ENCODE data around the gene SESN1. TPM values are rescaled to one million over a fixed set of nuclear protein-coding genes. Genes with fewer than 3 reads are reported as not detected.
A peak's percentile ranks its signal among the peaks of the same experiment; 100 is the strongest.
"Not testable (repeated sequence)": the region's sequence is repeated elsewhere in the genome, so short reads cannot be mapped to it uniquely, and the experiment has no call there.

Gene SESN1
- total RNA-seq, 2 donors from 2014 or later: 23.4 to 48.8 TPM

- no peak overlapping the region for H3K27ac ChIP-seq
Measured at GRCh38 chr6:109088995-109089394, 5.7 kb downstream of the SESN1 start.

GRCh38 chr6:109087661-109088264 lies 6.9 kb downstream of the SESN1 start:
- no peak for DNase-seq
- Histone ChIP-seq H3K4me1 (peaks cover 27% of the 10 kb centered on the region), H3K36me3 (replicated peaks in 1 of 2; ENCODE audit: insufficient read depth in 1 of 2, low read depth in 2 of 2) (no peaks in the 10 kb centered on the region), H3K27me3 (no peaks in the 10 kb centered on the region), H3K9me3 (no peaks in the 10 kb centered on the region), H3K4me3 (no peak overlapping the region), H3K27ac (no peak overlapping the region)
- no peak for ATAC-seq
- no peak for TF ChIP-seq POLR2A (IDR thresholded peaks at IDR 0.05)
- no peak for TF ChIP-seq CTCF (IDR thresholded peaks at IDR 0.05)
- intact Hi-C loops (cut with DNase I): no loop called here
- 57 to 74% methylated on average over 5 of the region's 5 CpGs for WGBS, 2 donors

More at GRCh38 chr6:109088995-109089394, 5.7 kb downstream of the SESN1 start:
- intact Hi-C loops (cut with DNase I): no loop called here
- H3K9me3 ChIP-seq: no peaks in the 10 kb centered on the region
- 78 to 80% methylated on average over 1 of the region's 1 CpG for WGBS, 2 donors
- no peak overlapping the region for H3K4me3 ChIP-seq
- no peak for ATAC-seq
- no peak for TF ChIP-seq CTCF (IDR thresholded peaks at IDR 0.05)
- TF ChIP-seq POLR2A (IDR thresholded peaks at IDR 0.05): no peak
- no peak for DNase-seq
- H3K4me1 ChIP-seq: peaks cover 27% of the 10 kb centered on the region
- H3K36me3 ChIP-seq (replicated peaks in 1 of 2; ENCODE audit: insufficient read depth in 1 of 2, low read depth in 2 of 2): no peaks in the 10 kb centered on the region
- H3K27me3 ChIP-seq: no peaks in the 10 kb centered on the region

GRCh38 chr6:109084146-109084545 lies 10.5 kb downstream of the SESN1 start:
- WGBS, 2 donors: 93 to 94% methylated on average over 8 of the region's 8 CpGs
- ATAC-seq; H3K36me3 ChIP-seq (replicated peaks in 1 of 2; ENCODE audit: insufficient read depth in 1 of 2, low read depth in 2 of 2); H3K27ac ChIP-seq; DNase-seq; H3K4me3 ChIP-seq; H3K27me3 ChIP-seq; intact Hi-C loops (cut with DNase I); H3K9me3 ChIP-seq; H3K4me1 ChIP-seq: not testable (repeated sequence)

- no peak for TF ChIP-seq POLR2A (IDR thresholded peaks at IDR 0.05)
- no peak for TF ChIP-seq CTCF (IDR thresholded peaks at IDR 0.05)
- Histone ChIP-seq H3K36me3 (replicated peaks in 1 of 2; ENCODE audit: insufficient read depth in 1 of 2, low read depth in 2 of 2) (no peaks in the 10 kb centered on the region), H3K9me3 (no peaks in the 10 kb centered on the region), H3K27ac (no peak overlapping the region), H3K27me3 (no peaks in the 10 kb centered on the region), H3K4me1 (no peaks in the 10 kb centered on the region), H3K4me3 (no peak overlapping the region)
- DNase-seq: no peak
- intact Hi-C loops (cut with DNase I): no loop called here
- WGBS, 2 donors: 90 to 94% methylated on average over 1 of the region's 1 CpG
- no peak for ATAC-seq
Measured at GRCh38 chr6:109083657-109084056, 11.0 kb downstream of the SESN1 start.

GRCh38 chr6:109082188-109082577 lies 12.5 kb downstream of the SESN1 start:
- no peak for TF ChIP-seq POLR2A (IDR thresholded peaks at IDR 0.05)
- no peak for TF ChIP-seq CTCF (IDR thresholded peaks at IDR 0.05)
- intact Hi-C loops (cut with DNase I): no loop called here
- ATAC-seq (peak; percentile 21), DNase-seq (no peak)
- Histone ChIP-seq H3K27ac (no peak overlapping the region), H3K9me3 (no peaks in the 10 kb centered on the region), H3K4me1 (no peaks in the 10 kb centered on the region), H3K4me3 (no peak overlapping the region), H3K27me3 (no peaks in the 10 kb centered on the region), H3K36me3 (replicated peaks in 1 of 2; ENCODE audit: insufficient read depth in 1 of 2, low read depth in 2 of 2) (no peaks in the 10 kb centered on the region)
- WGBS, 2 donors: 82 to 83% methylated on average over 1 of the region's 1 CpG
